ENCODE measurements around the gene BCL2A1.
"Not testable (repeated sequence)": the region's sequence is repeated elsewhere in the genome, so short reads cannot be mapped to it uniquely, and the experiment has no call there.

Gene BCL2A1

DNA sequence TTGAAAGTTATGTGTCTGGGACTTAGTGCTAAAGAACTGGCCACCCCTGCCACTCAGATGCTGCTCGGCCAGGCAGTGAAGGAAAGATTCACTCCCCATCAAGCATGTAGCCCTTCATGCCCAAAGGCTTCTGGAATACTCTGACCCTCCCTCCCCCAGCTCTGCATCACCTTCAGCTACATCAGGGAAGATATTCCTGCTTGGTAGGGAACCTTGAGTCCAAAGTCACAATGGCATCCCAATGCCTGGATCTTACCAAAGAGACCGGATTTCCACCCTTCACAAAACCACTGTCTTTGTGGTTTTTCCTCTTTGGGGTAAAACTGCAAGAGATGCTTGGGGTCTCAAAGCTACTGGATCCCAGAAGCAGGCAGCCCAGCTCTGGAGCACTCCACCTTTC lies 18.2 kb upstream of the BCL2A1 start:
- DNase-seq (ENCODE audit: low read depth): no peak

DNA sequence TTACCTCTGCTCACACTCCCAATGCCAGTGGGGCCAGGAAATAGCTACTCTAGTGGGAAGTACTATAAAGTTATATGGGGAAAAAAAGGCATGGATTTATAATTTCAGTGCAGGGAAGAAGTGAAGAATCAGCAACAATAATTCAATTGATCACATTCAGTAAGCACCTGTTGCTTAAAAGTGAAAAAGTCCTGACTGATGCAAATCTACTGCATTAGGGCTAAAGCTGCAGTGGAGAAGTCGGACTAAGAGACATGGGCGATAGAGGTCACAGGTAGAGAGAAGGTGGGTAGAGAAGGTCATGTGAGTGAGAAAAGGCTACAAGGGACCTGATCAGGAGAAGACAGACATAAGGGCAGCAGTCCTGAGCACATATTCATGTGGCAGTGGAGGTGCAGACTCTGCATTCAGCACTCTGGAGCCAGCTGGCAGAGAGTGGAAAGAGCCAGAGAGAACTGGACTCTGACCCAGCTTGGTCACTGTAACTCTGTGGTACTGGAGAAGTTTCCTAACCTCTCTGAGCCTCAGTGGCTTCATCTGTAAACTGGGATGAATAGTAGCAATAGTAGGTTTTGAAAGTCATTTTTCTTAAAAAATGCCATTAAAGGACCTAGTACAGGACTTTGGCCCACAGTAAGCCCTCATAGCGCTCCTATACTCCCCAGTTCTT lies 17.6 kb upstream of the BCL2A1 start:
- DNase-seq (ENCODE audit: low read depth): no peak

DNA sequence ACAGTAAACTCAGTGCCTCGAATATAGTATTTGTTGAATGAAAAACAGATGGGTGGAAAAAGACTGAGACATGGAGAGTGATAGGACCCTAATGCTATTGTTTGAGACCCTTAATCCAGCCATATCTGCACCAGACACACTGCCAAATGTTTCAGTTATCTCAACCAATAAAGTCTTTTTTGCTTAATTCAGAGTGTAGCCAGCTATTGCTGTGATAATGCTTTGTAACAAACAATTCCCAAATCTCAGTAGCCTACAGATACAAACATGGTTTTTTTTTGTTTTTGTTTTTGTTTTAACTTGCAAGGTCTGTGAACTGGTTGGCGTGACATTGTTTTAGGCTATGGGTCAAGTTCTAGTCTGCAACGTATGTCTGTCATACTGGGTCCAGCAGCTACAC lies 17.0 kb upstream of the BCL2A1 start:
- no peak for DNase-seq (ENCODE audit: low read depth)

DNA sequence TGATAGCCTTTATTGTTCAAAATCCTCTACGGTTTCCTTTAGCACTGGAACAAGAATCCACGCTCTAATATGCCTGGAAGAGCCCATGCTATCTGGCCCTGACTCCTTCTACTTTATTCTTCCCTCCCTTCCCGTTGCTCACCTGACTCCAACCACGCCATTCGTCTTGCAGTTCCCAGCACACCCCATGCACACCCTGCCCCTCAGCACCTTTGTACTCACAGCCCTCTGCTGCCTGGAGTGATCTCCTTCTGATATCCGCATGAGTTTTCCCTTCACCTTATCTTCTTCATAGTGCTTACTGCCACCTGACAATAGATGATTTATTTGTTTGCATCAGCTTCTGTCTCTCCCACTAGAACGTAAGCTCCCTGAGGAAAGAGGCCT lies 16.6 kb upstream of the BCL2A1 start:
- DNase-seq (ENCODE audit: low read depth): no peak

DNA sequence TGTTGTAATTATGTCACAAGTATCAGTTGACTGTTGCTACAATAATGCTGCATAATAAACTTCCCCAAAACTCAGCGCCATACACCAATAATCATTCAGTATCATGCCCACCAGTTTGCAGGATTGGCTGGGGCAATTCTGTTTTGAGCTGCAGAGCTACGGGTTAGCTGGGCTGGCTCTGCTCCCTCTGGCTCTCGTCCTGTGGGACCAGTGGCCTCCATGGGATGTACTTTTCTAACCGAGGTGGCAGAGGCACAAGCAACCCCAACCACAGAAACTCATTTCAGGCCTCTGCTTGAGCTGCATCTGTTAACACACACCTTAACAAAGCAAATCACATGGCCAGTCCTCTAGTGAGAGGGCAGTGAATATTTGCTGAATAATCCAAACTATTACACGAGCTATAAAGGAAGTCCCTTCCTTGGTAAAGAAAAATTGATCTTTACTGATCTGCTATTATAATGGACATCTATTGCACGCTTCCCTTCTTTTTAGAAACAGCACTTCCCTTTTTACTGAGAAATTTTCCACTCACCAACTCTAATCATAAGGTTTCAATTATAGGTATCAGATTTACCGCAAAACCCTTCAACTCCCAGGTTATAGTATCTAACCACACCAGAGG lies 10.9 kb upstream of the BCL2A1 start:
- DNase-seq (ENCODE audit: low read depth): no peak

DNA sequence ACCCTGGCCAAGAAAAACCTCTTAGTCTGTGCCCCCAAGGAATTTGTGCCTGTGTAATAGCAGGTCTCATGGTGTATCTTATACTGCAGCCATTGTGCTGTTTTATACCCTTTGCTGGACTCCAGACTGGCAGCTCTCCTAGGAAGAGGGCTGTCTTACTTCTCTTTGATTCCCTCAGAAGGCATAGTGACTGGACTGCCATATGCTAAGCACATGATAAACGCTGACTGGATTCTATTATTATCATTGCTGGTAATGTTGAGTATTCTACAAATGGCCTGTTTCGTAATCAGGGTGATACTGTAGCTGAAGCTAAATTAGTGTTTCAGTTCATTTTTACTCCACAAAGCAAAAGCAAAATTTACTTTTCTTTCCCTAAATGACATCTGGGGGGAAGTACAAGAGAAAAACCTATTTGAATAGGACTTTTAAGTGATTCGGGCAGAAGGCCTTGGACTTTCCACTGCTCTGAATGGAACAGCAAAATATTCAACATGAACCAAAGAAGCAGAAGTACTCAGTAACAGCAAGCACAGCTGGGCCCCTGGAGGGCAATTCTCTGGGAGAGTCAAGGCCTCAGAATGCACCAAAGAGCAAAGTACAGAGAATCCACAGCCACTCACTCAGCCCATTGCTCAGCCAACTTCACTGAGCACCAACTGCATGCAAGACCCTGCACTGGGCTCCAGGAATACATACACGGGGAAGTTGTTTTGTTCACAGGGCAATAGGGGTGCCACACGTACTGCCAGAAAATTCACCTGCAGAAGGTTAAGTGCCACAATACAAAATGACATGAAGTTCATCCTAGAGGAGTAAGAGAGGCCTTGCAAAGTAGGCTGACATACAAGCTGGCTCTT lies 7.9 kb upstream of the BCL2A1 start:
- no peak for DNase-seq (ENCODE audit: low read depth)

DNA sequence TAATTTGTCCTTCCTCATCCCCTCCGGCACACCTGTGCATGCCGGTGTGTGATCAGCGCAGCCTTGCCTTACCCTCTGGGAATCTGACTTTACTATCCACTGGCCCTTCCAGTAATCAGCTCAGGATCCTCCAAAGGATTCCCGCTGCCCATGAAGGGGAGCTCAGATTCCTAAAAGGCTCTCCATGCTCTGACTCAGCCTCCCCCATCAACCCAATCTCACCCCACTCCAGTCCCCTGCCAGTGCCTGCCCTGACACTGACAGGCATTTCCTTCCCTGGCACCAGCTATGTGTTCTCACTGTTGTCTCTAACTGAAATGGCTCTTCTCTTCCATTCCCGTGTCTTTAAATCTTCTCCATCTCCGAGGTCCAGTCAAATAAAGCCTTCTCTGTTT lies 7.3 kb upstream of the BCL2A1 start:
- DNase-seq (ENCODE audit: low read depth): no peak

DNA sequence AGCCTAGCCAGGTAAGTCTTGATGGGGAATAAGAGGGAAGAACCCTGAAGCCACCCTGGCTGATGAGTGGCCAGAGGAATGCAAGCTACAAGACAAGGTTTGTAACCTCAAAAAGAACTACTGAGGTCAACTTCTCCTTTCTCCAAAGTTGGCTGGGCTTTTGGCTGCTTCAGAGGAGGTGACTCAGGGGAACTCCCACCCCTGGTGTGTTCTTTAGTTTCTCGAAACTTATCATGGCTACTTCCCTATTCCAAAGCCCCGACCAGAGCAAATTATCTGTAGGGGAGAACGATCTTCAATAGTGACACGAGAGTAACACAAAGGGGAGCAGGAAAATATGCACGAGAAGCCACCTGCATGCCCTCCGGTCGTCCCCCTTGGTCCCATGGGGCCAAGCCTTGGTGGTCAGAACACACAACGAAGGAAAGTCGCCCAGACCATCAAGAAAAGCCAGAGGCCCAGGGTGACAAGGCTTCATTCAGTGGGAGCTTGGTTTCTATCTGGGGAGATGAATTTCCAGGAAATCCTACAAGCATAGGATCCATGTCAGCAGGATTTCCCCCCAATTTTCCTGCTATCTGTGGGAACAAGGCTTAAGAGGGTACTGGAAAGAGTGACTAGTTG lies 6.5 kb upstream of the BCL2A1 start:
- no peak for DNase-seq (ENCODE audit: low read depth)

DNA sequence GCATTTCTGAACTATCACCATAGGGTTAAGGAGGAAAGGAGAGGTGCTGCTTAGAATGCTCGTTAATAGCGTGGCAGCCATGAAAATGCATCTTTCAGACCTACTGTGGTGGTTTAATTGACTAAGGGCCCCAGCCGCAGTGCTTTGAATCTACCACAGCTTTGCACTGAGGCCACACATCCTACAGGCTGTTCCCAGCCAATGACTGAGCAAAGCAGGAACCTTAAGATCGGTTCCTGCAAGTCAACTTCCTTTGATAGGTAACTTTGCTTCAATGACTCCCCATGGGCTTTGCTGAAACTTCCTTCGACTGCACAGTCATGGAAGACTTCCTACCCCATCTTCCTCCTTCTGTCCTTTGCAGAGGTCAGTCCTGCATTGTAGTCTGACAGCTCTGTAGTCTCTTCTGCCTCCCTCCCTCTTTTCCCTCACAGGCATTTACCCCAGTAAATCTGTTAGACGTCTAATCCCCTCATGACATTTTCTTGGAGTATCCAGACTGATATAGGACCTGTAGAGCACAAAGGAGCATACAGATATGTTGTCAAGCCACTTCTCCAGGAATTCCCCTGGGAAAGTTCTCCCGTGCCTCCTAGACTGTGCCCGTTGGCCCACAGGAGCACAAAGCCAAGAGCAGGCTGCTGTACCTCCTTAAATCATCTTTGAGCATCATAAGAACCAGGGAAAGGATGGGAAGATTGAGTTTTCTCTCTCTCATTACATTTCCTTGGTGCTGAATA lies 2.6 kb upstream of the BCL2A1 start:
- no peak for DNase-seq (ENCODE audit: low read depth)

DNA sequence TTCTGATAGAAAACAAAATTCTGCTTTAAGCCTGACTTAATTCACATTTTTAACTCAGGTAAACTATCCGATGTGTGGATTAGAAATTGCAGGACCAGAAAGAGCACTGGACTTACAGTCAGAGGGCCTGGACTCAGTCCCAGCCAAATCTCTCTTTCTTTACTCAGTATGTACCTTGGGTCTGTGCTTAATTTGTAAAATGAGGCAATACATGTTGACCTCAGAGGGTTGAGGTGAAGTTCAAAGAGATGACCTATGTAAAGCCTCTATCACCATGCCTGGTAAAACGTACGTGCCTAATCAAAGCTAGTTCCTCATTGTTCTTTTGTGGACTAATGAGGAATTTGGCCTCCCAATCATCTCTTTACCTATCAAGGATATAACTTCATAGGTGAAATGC lies 1.9 kb upstream of the BCL2A1 start:
- no peak for DNase-seq (ENCODE audit: low read depth)

DNA sequence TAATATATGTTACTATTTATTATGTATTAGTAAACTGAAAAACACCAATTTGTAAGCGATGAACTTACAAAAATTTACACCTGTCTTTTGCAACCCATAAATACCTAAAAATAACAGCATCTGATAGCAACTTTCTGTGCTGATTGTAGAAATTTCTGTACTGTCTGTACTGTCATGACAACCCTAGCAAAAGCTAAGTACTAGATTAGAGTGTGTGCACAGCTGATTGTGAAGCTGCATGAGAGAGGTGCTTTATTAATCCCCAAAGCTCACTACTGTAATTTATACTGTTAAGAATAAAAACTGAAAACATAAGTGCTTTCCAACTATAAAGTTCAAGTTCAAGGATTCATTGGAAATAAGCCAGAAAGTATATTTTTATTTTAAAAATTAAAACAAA lies 815 bp downstream of the BCL2A1 start:
- no peak for DNase-seq (ENCODE audit: low read depth)

DNA sequence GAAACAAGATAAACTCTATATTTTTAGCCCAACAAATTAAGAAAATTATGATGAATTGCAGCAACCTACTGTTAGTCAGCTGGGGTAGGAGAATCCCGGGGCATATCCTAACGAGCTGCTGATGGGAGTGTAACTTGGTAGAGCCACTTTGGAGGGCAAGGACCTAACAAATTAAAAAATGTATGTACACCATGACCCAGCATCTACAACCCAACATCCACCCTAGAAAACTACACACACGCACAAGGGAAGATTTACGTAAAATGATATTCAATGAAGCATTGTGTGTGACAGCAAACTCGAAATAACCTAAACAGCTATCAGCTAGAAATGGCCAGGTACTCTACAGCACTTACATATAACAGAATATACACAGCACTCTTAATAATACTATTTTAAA lies 1.9 kb downstream of the BCL2A1 start:
- no peak for DNase-seq (ENCODE audit: low read depth)

DNA sequence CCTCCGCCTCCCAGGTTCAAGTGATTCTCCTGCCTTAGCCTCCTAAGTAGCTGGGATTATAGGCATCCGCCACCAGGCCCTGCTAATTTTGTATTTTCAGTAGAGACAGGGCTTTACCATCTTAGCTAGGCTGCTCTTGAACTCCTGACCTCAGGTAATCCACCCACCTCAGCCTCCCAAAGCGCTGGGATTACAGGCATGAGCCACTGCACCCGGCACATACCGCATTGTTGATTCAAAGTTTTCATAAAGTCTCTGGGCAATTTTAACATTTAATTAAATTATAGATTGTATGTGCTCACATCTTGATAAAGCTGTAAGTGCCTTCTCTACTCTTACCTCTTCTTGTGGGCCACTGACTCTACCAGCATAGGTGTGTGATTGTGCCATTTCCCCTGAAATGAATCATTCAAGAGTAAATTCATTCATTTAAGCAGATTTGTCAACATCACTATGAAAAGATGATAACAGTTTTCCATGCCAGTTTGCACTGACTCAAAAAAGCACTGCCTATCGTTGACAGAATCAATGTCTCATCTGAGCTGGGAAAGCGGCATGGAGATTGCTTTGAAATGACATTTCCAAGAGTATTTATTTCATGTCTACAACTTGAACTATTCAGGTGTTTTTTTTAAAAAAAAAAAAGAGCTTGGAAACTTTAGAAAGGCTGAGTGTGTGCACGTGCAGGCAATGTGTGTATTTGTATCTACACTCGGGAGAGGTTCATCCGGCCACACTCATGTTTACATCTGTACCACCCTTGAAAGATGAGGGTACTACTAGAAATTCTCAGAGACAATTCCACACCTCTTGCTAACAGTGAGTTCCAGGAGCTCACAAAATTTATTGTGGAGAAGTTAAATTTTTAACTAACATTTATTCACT lies 3.5 kb downstream of the BCL2A1 start:
- no peak for DNase-seq (ENCODE audit: low read depth)

DNA sequence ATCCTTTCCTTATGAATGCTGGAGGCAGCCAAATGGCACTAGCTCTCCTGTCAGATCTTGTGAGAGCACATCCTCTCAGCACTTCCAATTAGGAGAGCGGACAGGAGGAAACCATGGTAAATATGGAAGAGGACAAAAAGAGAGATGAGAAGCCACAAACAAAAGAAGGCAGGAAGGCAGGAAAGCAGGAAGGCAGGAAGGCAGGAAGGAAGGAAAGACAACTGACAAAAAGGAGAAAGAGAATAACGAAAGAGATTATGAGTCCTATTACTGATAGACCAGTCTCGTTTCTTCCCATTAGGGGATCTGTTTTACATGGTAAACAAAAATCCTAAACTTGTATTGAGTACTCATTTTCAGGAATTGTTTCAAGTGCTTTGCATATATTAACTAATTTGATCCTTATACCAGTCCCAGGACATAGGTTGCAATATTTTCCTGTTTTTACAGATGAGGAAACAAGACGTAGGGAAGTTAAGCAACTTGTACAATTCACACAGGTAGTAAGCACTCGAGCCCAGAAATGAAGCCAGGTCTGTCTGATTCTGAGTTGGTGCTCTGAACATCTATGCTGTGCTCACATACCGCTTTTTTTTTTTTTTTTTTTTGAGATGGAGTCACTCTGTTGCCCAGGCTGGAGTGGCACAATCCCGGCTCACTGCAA lies 4.2 kb downstream of the BCL2A1 start:
- no peak for DNase-seq (ENCODE audit: low read depth)

DNA sequence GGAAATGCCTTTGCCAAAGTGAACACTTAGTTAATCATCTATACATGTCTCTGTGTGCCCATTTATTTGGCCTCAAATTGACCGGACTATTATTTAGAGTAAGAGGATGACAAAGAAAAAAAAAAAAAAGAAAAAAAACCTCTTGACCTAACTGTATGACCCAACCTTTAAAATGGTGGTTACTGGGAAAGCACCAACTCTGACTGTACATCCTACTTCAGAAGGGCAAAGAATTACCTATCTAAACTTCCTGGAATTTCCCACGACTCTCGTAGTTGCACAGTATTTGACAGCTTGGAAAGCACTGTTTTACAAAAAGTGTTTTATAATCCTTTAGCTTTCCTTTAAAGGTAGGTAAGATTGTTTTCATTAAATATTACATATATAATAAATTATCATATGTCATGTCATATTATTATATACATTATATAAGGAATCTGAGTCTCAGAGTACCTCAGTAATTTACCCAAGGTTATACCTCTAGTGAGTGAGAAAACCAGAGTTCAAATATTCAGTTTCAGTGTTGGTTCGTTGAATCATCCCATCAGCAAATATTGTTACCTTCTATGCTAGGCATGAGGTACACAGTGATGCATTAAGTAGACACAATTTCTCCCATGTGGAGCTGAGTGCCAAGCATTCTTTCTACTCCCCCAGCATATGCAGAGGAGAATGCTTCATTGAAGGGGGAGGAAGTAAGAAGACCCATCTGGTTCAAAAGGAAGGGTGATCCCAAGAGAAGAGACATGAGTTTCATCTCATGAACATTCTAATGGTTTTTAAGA lies 5.0 kb downstream of the BCL2A1 start:
- DNase-seq (ENCODE audit: low read depth): no peak

DNA sequence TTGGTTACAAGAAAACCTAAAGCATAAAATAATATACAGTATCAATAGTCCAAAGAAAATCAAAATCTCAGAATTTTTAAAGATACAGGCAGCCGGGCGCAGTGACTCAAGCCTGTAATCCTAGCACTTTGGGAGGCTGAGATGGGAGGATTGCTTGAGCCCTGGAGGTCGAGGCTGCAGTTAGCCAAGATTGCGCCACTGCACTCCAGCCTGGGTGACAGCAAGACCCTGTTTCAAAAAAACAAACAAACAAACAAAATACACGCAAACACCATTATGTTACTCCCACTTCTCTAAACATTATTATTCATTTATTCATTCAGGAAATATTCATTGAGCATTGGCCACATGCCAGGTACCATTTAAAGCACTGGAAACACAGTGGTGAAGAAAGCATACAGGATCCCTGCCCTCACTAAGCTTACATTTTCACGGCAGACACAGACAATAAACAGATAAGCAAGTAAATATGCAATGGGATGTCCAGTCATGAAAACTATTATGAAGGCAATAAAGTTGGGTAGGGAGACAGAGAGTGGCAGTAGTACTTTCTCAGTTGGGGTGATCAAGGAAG lies 6.7 kb downstream of the BCL2A1 start:
- no peak for DNase-seq (ENCODE audit: low read depth)

DNA sequence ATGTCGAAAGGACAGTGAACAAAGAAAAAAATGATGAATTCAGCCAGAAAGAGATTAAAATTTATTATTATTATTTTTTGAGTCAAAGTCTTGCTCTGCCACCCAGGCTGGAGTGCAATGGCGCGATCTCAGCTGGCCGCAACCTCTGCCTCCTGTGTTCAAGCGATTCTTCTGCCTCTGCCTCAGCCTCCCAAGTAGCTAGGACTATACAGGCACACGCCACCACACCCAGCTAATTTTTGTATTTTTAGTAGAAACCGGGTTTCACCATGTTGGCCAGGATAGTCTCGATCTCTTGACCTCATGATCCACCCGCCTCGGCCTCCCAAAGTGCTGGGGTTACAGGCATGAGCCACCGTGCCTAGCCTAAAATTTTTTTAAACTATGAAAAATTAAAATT lies 8.1 kb downstream of the BCL2A1 start:
- not testable (repeated sequence) for DNase-seq (ENCODE audit: low read depth)

DNA sequence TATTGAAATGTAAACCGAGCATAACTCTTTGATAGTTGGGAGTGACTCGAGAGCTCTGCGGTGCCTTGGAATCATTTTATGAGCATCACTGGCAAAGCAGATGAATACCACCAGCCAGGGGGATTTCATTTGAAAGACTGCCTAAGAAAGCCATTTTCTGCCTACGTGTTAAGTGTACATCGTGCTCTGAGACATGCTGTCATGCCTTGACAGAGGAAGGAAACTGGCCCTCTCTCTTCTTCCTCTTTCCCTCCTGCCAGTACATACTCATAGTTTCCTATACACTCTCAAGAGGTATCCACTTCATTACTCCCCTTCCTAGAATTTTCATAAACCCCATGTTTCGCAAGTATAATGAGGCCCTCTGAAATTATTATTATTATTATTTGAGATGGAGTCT lies 8.8 kb downstream of the BCL2A1 start:
- DNase-seq (ENCODE audit: low read depth): no peak

DNA sequence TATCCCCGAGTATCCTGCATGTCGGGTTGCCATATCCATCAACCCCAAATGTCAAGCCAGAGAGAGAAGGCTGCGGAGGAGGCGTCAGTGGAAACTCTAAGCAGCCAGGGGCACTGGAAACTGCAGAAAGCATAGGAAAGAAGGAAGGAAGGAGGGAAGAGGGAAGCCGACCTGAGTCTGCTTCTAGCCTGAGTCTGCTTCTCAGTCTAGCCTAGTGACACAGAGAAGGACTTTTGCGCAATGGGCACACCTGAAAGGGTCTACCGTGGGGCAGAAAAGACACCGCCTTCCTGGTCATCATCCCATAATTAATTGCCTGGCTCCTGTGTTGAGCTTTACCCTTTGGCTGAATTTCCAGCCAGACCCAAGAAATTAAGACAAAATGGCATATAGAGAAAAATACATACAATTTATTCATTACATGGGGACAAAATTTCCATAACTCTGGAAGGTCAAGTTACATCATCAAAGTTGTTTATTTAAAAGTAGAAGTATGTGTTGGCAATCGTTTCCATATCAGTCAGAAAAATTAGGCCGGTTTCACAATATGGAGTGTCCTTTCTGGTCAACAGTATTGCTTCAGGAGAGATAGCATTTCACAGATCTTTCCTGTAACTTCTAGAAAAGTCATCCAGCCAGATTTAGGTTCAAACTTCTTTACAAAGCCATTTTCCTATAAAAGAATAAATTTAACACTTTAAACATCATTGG lies 10.3 kb downstream of the BCL2A1 start:
- DNase-seq (ENCODE audit: low read depth): no peak
